Neuronal stem cell (in vitro differentiated cells): ENCODE data around the gene POLD1.

Experiments used
- DNase-seq: peaks from one replicate; pipeline ENCODE4 v3.0.0-alpha.2; 2013; ENCODE audit warnings: low spot score
- H2AFZ ChIP-seq: one replicate; pipeline ENCODE4 v1.6.1; 2013; ENCODE audit warnings: mild to moderate bottlenecking, low read length, inconsistent platforms
- H2AK5ac ChIP-seq: 2 replicates; pipeline ENCODE4 v1.6.1; 2013; ENCODE audit warnings: low read depth, mild to moderate bottlenecking, inconsistent platforms, low read length, moderate library complexity, mixed read lengths
- H2BK120ac ChIP-seq: 2 replicates; pipeline ENCODE4 v1.6.1; 2013; ENCODE audit warnings: low read depth, mild to moderate bottlenecking, inconsistent platforms, low read length, moderate library complexity, mixed read lengths
- H2BK12ac ChIP-seq: one replicate; pipeline ENCODE4 v1.6.1; 2013; ENCODE audit warnings: low read length, inconsistent platforms
- H2BK15ac ChIP-seq: 2 replicates; pipeline ENCODE4 v1.6.1; 2013; ENCODE audit warnings: mild to moderate bottlenecking, low read length, inconsistent platforms, mixed read lengths
- H2BK5ac ChIP-seq: one replicate; pipeline ENCODE4 v1.6.1; 2013; ENCODE audit warnings: inconsistent platforms, mild to moderate bottlenecking, low read length, moderate library complexity
- H3K14ac ChIP-seq: one replicate; pipeline ENCODE4 v1.6.1; 2013; ENCODE audit warnings: low read length, inconsistent platforms
- H3K18ac ChIP-seq: 2 replicates; pipeline ENCODE4 v1.6.1; 2013; ENCODE audit warnings: low read length, inconsistent platforms
- H3K23ac ChIP-seq: 2 replicates; pipeline ENCODE4 v1.6.1; 2013; ENCODE audit warnings: low read depth, mild to moderate bottlenecking, mixed read lengths, low read length, inconsistent platforms; ENCODE audit not compliant: poor library complexity
- H3K27ac ChIP-seq: replicated peaks from 3 replicates; pipeline ENCODE4 v1.5.1; 2013; ENCODE audit warnings: low read length, inconsistent platforms
- H3K27me3 ChIP-seq, 3 experiments: 2 replicates each; pipeline ENCODE4 v1.6.1; 2013; ENCODE audit warnings: low read length in 3 of 3, mild to moderate bottlenecking in 2 of 3, inconsistent platforms in 1 of 3, low read depth in 1 of 3, mixed read lengths in 1 of 3, moderate library complexity in 1 of 3; ENCODE audit not compliant: control insufficient read depth in 3 of 3, insufficient read depth in 3 of 3
- H3K36me3 ChIP-seq, 2 donors: replicated peaks in 1 of 2; 2 replicates each; pipeline ENCODE4 v1.6.1; 2013; ENCODE audit warnings: low read length in 2 of 2; ENCODE audit not compliant: control insufficient read depth in 2 of 2, insufficient read depth in 2 of 2
- H3K4ac ChIP-seq: 2 replicates; pipeline ENCODE4 v1.6.1; 2013; ENCODE audit warnings: inconsistent platforms, mild to moderate bottlenecking, low read length, moderate library complexity
- H3K4me1 ChIP-seq, 2 donors: 1 replicate in 1 of 2; 2 replicates in 1 of 2; pipeline ENCODE4 v1.6.1; 2013; ENCODE audit warnings: low read length in 2 of 2, low read depth in 1 of 2; ENCODE audit not compliant: control insufficient read depth in 2 of 2, insufficient read depth in 1 of 2
- H3K4me2 ChIP-seq: one replicate; pipeline ENCODE4 v1.6.1; 2013; ENCODE audit warnings: mild to moderate bottlenecking, low read length, inconsistent platforms; ENCODE audit not compliant: insufficient read depth, poor library complexity, severe bottlenecking
- H3K4me3 ChIP-seq, 2 donors: 2 replicates each; pipeline ENCODE4 v1.5.1; 2013; ENCODE audit warnings: low read length in 2 of 2, mild to moderate bottlenecking in 2 of 2, inconsistent platforms in 1 of 2, moderate library complexity in 1 of 2
- H3K79me1 ChIP-seq: one replicate; pipeline ENCODE4 v1.6.1; 2013; ENCODE audit warnings: low read depth, mild to moderate bottlenecking, inconsistent platforms, low read length, moderate library complexity
- H3K9ac ChIP-seq: one replicate; pipeline ENCODE4 v1.6.1; 2013; ENCODE audit warnings: mild to moderate bottlenecking, low read depth, low read length, inconsistent platforms; ENCODE audit not compliant: poor library complexity
- H3K9me3 ChIP-seq, 2 donors: replicated peaks in 1 of 2; 2 replicates each; pipeline versions ENCODE3 to v1.6.1; 2013; ENCODE audit warnings: low read length in 2 of 2, mild to moderate bottlenecking in 2 of 2, inconsistent platforms in 1 of 2, low read depth in 1 of 2, mixed read lengths in 1 of 2, moderate library complexity in 1 of 2; ENCODE audit not compliant: control insufficient read depth in 2 of 2, insufficient read depth in 1 of 2
- H4K8ac ChIP-seq: one replicate; pipeline ENCODE4 v1.6.1; 2013; ENCODE audit warnings: low read depth, mild to moderate bottlenecking, inconsistent platforms, low read length, moderate library complexity
- H4K91ac ChIP-seq: one replicate; pipeline ENCODE4 v1.6.1; 2013; ENCODE audit warnings: low read length, low read depth, mild to moderate bottlenecking, inconsistent platforms; ENCODE audit not compliant: poor library complexity
- WGBS, 2 donors: extraction: QIAGEN DNeasy Blood & Tissue Kit; methylation state at CpG; one replicate each; pipeline ENCODE4 v1.1.7; 2013; ENCODE audit warnings: missing lambda C conversion rate in 2 of 2, mixed read lengths in 1 of 2; ENCODE audit not compliant: insufficient read length in 2 of 2, insufficient replicate concordance in 1 of 2; ENCODE audit errors: extremely low coverage in 2 of 2; 5-methylcytosine and 5-hydroxymethylcytosine counted together

The POLD1 gene

DNA sequence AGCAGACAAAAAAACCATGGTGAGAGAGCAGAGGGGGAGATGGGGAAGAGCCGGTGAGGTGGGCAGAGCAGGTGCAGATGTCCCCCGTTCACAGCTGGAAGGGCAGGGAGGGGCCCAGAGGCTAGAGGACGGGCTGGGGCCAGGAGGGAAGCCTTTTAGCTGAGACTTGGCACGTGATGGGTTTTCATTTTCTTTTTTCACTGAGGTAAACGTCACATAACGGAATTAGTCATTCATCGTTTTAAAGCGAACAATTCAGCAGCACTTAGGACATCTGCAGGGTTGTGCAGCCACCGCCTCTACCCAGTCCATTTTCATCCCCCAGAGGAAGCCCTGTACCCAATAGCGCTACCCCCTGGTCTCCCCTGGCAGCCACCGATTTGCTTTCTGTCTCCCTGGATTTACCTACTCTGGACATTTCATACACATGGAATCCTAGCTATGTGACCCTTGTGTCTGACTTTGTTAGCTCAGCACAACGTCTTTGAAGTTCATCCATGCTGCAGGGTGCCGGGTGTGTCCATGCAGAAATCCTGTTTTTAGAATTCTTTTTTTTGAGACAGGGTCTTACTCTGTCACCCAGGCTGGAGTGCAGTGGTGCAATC, 76.1 kb downstream of the POLD1 start:
- H3K4ac ChIP-seq = no peak overlapping the region
- H2AK5ac ChIP-seq = no peak overlapping the region
- no peaks in the 10 kb centered on the region for H3K36me3 ChIP-seq
- no peak overlapping the region for H3K23ac ChIP-seq
- H4K91ac ChIP-seq = no peak overlapping the region
- no peak overlapping the region for H2BK120ac ChIP-seq
- H2BK5ac ChIP-seq = no peak overlapping the region
- no peak overlapping the region for H3K4me2 ChIP-seq
- no peak overlapping the region for H3K9ac ChIP-seq
- peaks cover 0 to 5% of the 10 kb centered on the region in 2 donors for H3K4me1 ChIP-seq
- H2AFZ ChIP-seq = no peak overlapping the region
- H2BK15ac ChIP-seq = peak overlapping the region; percentile 5
- no peak overlapping the region for H3K14ac ChIP-seq
- no peaks in the 10 kb centered on the region for H3K9me3 ChIP-seq
- WGBS, 2 donors = no CpG with 5 or more reads among the region's 13 CpGs
- H2BK12ac ChIP-seq = no peak overlapping the region
- no peak overlapping the region for H4K8ac ChIP-seq
- H3K4me3 ChIP-seq = no peak overlapping the region
- no peak overlapping the region for H3K18ac ChIP-seq
- H3K27me3 ChIP-seq = peaks cover 0 to 3% (median 0%) of the 10 kb centered on the region in 3 experiments
- no peak for DNase-seq
- no peak overlapping the region for H3K27ac ChIP-seq
- peaks cover 2% of the 10 kb centered on the region for H3K79me1 ChIP-seq

DNA sequence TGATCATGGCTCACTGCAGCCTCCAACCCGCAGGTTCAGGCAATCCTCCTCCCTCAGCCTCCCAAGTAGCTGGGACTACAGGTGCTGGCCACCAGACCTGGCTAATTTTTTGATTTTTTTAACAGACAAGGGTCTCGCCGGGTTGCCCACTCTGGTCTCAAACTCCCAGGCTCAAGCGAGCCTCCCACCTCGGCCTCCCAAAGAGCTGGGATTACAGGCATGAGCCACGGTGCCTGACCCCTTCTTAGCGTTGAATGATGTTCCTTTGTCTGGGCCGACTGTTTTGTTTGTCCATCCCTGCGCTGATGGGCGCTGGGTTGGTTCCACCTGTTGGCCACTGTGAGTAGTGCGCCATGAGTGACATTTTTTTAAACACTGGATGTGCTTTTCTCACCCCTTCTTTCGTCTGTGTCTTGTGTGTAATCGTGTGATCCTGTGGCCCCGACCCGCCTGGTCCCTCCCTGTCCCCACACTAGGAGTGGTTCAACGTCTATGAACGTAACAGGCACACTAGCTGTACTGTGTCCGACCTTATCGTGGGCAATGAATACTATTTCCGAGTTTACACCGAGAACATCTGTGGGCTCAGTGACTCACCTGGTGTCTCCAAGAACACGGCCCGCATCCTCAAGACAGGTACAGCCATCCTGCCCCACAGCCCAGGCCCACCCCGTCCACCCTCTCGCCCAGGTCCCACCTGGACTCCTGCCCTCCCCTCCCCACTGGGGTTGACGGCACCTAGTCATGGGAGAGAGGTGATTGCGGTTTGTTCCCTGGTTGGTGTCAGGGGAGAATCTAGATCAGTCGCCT, 77.1 kb downstream of the POLD1 start:
- Histone ChIP-seq H3K4ac (no peak overlapping the region), H3K36me3 (no peaks in the 10 kb centered on the region), H3K4me3 (no peak overlapping the region), H3K9me3 (no peaks in the 10 kb centered on the region), H2BK15ac (peak overlapping the region; percentile 99), H2BK120ac (peak overlapping the region; percentile 56), H2AK5ac (peak overlapping the region; percentile 99), H2BK12ac (peak overlapping the region; percentile 100), H3K9ac (peak overlapping the region; percentile 80), H2BK5ac (no peak overlapping the region), H4K8ac (peak overlapping the region; percentile 17), H3K18ac (peak overlapping the region; percentile 44), H3K27ac (no peak overlapping the region), H3K4me1 (peaks cover 5 to 11% of the 10 kb centered on the region in 2 donors), H3K14ac (peak overlapping the region; percentile 71), H3K23ac (no peak overlapping the region), H3K27me3 (peaks cover 0 to 3% (median 0%) of the 10 kb centered on the region in 3 experiments), H3K79me1 (peaks cover 2% of the 10 kb centered on the region), H4K91ac (peak overlapping the region; percentile 85), H3K4me2 (no peak overlapping the region), H2AFZ (peak overlapping the region; percentile 52)
- peak; percentile 71 for DNase-seq
- WGBS, 2 donors = no CpG with 5 or more reads among the region's 28 CpGs

DNA sequence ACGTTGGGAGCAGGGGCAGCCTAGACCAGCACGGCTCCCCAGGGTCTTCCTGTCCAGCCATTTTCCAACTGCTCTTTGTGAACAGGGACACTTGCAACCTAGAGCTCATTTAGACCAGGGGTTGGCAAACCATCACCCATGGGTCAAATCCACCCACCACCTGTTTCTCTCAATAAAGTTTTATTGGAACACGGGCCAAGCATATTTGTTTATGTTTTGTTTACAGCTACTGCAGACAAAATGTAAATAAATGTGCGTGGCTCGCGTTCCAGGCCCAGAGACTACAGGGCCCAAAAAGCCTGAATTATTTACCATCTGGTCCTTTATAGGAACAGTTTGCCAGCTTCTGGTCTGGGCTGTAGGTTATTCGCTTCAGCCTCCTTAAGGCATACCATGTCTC, 78.8 kb downstream of the POLD1 start:
- Histone ChIP-seq H2BK15ac (peak overlapping the region; percentile 33), H3K4me1 (peaks cover 13 to 14% of the 10 kb centered on the region in 2 donors), H3K23ac (no peak overlapping the region), H3K18ac (no peak overlapping the region), H3K4me3 (no peak overlapping the region), H2AFZ (no peak overlapping the region), H2BK12ac (no peak overlapping the region), H3K4me2 (no peak overlapping the region), H2BK5ac (no peak overlapping the region), H2BK120ac (no peak overlapping the region), H4K8ac (no peak overlapping the region), H3K9ac (no peak overlapping the region), H3K36me3 (no peaks in the 10 kb centered on the region), H3K27me3 (no peaks in the 10 kb centered on the region), H3K14ac (no peak overlapping the region), H3K27ac (no peak overlapping the region), H3K4ac (no peak overlapping the region), H3K79me1 (peaks cover 2% of the 10 kb centered on the region), H2AK5ac (no peak overlapping the region), H4K91ac (no peak overlapping the region), H3K9me3 (no peaks in the 10 kb centered on the region)
- no CpG with 5 or more reads among the region's 7 CpGs for WGBS, 2 donors
- no peak for DNase-seq

DNA sequence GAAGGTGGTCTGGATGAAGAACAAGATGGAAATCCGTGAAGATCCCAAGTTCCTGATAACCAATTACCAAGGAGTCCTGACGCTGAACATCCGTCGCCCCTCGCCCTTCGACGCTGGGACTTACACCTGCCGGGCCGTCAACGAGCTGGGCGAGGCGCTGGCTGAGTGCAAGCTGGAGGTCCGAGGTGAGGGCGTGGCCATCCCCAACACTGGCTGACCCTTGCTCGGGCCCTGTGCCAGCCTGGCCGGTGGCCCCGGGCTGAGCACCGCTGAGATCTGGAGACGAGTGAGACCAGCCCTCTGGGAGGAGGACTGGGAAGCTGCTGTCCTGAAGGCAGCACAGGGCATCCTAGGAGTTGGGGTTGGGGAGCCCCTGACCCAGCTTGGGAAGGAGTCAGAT, 80.2 kb downstream of the POLD1 start:
- H3K27me3 ChIP-seq = peaks cover 0 to 6% (median 0%) of the 10 kb centered on the region in 3 experiments
- no CpG with 5 or more reads among the region's 19 CpGs for WGBS, 2 donors
- H3K23ac ChIP-seq = peak overlapping the region; percentile 22
- peaks cover 13 to 14% of the 10 kb centered on the region in 2 donors for H3K4me1 ChIP-seq
- DNase-seq = no peak
- no peak overlapping the region for H3K14ac ChIP-seq
- H2AK5ac ChIP-seq = peak overlapping the region; percentile 99
- peak overlapping the region; percentile 2 for H3K18ac ChIP-seq
- no peak overlapping the region for H3K4ac ChIP-seq
- H3K4me2 ChIP-seq = no peak overlapping the region
- H4K8ac ChIP-seq = no peak overlapping the region
- H3K79me1 ChIP-seq = peaks cover 2% of the 10 kb centered on the region
- H2BK120ac ChIP-seq = no peak overlapping the region
- no peaks in the 10 kb centered on the region for H3K36me3 ChIP-seq
- no peak overlapping the region for H2BK12ac ChIP-seq
- no peaks in the 10 kb centered on the region for H3K9me3 ChIP-seq
- H3K27ac ChIP-seq = no peak overlapping the region
- no peak overlapping the region for H3K9ac ChIP-seq
- H3K4me3 ChIP-seq = peak overlapping the region in 1 of 2 donors; percentile 46
- no peak overlapping the region for H2AFZ ChIP-seq
- no peak overlapping the region for H2BK5ac ChIP-seq
- H2BK15ac ChIP-seq = peak overlapping the region; percentile 62
- no peak overlapping the region for H4K91ac ChIP-seq
